NCI-H2227 (cell line): Measurements from ENCODE around the gene ADGRB2.

Experiments used
- DNase-seq: peaks from one replicate; lab custom pipeline; 2025; ENCODE audit not compliant: unreplicated experiment; lab: John Stamatoyannopoulos, UW

The ADGRB2 gene

GRCh38 chr1:31683997-31684396 lies 80.1 kb downstream of the ADGRB2 start:
- DNase-seq = no peak

- DNase-seq = no peak
Observed at GRCh38 chr1:31681415-31681814, 82.7 kb downstream of the ADGRB2 start.

GRCh38 chr1:31679676-31680230 lies 84.4 kb downstream of the ADGRB2 start:
- no peak for DNase-seq

- no peak for DNase-seq
Observed at GRCh38 chr1:31679091-31679490, 85.0 kb downstream of the ADGRB2 start.

- no peak for DNase-seq
Observed at GRCh38 chr1:31678681-31679080, 85.5 kb downstream of the ADGRB2 start.

GRCh38 chr1:31677949-31678348 lies 86.2 kb downstream of the ADGRB2 start:
- DNase-seq = no peak

GRCh38 chr1:31677401-31677800 lies 86.7 kb downstream of the ADGRB2 start:
- DNase-seq = no peak
